SU-DHL-6 (cell line): ENCODE measurements around the gene KDM7A.

Experiments used
- EZH2phosphoT487 ChIP-seq: fragments of 200-600 bp; sonication (generic), shearing (Covaris generic); conservative IDR thresholded peaks from 2 replicates; pipeline ENCODE4 v1.6.1; 2018; ENCODE audit warnings: mild to moderate bottlenecking, antibody characterized with exemption, low read length, moderate library complexity, mixed read lengths
- TF ChIP-seq, protein P1 (sequence below): fragments of 200-600 bp; sonication (generic); IDR thresholded peaks from one replicate; pipeline ENCODE4 v1.5.1; 2017; ENCODE audit warnings: antibody characterized with exemption, mild to moderate bottlenecking, low read length, moderate library complexity; ENCODE audit not compliant: insufficient read depth, poor library complexity, severe bottlenecking

DNA sequence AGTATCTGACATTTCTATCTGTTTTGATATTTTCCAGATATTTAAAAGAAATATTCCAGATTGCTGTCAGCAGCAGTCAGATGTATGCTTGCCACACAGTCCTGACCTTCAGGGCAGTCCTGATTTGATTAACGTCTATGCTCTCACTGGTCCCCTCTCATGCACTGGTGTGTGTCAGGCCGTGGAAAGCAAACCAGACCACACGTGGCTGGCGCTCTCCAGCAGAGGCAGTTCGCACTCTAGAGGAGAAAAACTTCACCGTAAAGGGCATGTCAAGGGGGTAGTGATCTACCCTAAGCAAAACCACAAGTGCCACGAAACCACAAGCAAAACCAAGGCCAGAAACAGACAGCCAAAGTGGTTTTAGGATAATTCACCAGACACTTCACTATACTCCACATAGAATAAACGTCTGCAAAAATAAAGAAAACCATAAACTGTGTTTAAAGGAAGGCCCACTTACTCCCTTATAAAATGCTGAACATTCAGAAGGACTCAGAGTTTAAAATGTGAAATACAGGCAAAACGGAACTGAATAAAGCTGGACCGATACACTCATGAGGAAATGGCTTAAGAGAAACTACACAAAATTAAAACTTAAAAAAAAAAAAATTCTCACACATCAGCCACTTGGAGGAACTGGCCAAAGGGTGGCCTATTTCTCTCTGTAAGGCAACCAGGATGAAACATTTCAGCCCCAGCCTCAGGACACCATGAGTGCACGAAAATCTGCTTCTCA lies 140.4 kb downstream of the KDM7A start:
- TF ChIP-seq, protein P1, sequence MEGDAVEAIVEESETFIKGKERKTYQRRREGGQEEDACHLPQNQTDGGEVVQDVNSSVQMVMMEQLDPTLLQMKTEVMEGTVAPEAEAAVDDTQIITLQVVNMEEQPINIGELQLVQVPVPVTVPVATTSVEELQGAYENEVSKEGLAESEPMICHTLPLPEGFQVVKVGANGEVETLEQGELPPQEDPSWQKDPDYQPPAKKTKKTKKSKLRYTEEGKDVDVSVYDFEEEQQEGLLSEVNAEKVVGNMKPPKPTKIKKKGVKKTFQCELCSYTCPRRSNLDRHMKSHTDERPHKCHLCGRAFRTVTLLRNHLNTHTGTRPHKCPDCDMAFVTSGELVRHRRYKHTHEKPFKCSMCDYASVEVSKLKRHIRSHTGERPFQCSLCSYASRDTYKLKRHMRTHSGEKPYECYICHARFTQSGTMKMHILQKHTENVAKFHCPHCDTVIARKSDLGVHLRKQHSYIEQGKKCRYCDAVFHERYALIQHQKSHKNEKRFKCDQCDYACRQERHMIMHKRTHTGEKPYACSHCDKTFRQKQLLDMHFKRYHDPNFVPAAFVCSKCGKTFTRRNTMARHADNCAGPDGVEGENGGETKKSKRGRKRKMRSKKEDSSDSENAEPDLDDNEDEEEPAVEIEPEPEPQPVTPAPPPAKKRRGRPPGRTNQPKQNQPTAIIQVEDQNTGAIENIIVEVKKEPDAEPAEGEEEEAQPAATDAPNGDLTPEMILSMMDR = no peak
- TF ChIP-seq EZH2phosphoT487 = no peak
